PC-9 (cell line): ENCODE measurements around the gene OR11A1.

Experiments used
- CTCF ChIP-seq: fragments of 200-600 bp; sonication (generic); conservative IDR thresholded peaks from 2 replicates; pipeline ENCODE4 v1.6.1; 2017; ENCODE audit warnings: mixed run types, antibody characterized with exemption, mild to moderate bottlenecking, moderate library complexity
- EZH2 ChIP-seq: fragments of 200-600 bp; sonication (generic); IDR thresholded peaks from 2 replicates; pipeline ENCODE4 v1.8.0; 2017; ENCODE audit warnings: antibody characterized with exemption, low read depth

GRCh38 chr6:29478740-29479139 lies 21.9 kb upstream of the OR11A1 start:
- TF ChIP-seq EZH2: no peak
- no peak for TF ChIP-seq CTCF
